Neural cell (in vitro differentiated cells): ENCODE data around the gene GDNF.

Experiments
- CTCF ChIP-seq: fragments of 450-650 bp; IDR thresholded peaks from 2 replicates; pipeline ENCODE4 v1.5.1; 2014; ENCODE audit warnings: antibody characterized with exemption, mild to moderate bottlenecking, moderate library complexity; ENCODE audit not compliant: poor library complexity, severe bottlenecking
- EZH2 ChIP-seq: fragments of 200-600, 300-800 bp; shearing (Covaris generic), sonication (generic); IDR thresholded peaks from 2 replicates; pipeline ENCODE4 v1.6.1; 2014; ENCODE audit warnings: antibody characterized with exemption, low read length, borderline replicate concordance, mild to moderate bottlenecking; ENCODE audit not compliant: insufficient read depth, poor library complexity, severe bottlenecking
- MXI1 ChIP-seq: fragments of 450-650 bp; conservative IDR thresholded peaks from 2 replicates; pipeline ENCODE4 v1.6.1; 2014; ENCODE audit warnings: antibody characterized with exemption, mild to moderate bottlenecking; ENCODE audit not compliant: poor library complexity, severe bottlenecking
- POLR2AphosphoS5 ChIP-seq: IDR thresholded peaks from 2 replicates; pipeline ENCODE4 v1.6.1; 2012
- SMC3 ChIP-seq: fragments of 450-650 bp; conservative IDR thresholded peaks from 2 replicates; pipeline ENCODE4 v1.6.1; 2014; ENCODE audit warnings: antibody characterized with exemption, mild to moderate bottlenecking, moderate library complexity; ENCODE audit not compliant: poor library complexity

DNA sequence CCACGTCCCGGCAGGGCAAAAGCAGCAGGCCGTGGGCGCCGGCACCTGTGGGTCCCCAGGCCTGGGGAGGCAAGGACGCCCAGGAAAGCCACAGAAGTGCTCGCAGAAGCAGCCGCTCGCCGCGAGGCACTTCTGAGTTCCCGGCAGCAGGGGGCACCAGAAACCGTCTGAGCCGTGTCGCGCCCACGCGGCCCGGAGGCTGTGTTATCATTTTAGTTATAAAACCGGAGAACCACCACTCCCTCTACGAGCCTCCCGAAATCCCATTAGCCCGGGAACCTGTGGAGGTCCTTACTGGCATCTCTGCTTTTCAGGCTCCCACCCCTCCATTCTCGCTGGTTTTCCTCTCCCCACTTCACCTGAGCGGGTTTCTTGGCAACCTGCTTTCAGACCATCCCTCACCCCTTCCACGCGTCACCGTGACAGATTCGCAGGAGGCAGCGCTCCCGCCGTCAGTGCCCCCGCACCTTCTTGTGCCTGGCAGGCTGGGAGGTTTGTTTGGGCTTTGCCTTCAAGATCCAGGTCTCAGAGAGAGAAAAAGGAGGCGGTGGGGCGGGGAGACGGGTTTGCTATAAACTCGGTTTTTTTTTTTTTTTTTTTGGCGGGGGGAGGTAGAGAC is 2.3 kb downstream of the GDNF start:
- peak; percentile 87 for TF ChIP-seq CTCF
- TF ChIP-seq EZH2 = no peak
- TF ChIP-seq SMC3 = peak; percentile 82
- no peak for TF ChIP-seq MXI1
- TF ChIP-seq POLR2AphosphoS5 = no peak
